OCI-LY7 (cell line): Measurements from ENCODE around the gene FRMD1. TPM values are rescaled to one million over a fixed set of nuclear protein-coding genes. Genes with fewer than 3 reads are reported as not detected.

Experiments used
- BruUV-seq: library from RNA; stranded (reverse); fragments of 400-500 nt; replicated peaks from 2 replicates; lab custom pipeline; 2021; lab: Mats Ljungman, UMichigan
- CTCF ChIA-PET: fragments of 300-600 bp; sonication (Branson Sonifier 250); formaldehyde crosslinking; loops from one replicate; lab custom pipeline; 2022; ENCODE audit warnings: antibody characterized with exemption; ENCODE audit not compliant: unreplicated experiment; lab: Charles Lee
- POLR2A ChIA-PET: fragments of 300-600 bp; sonication (Branson Sonifier 250); formaldehyde crosslinking; loops from one replicate; lab custom pipeline; 2022; ENCODE audit warnings: antibody characterized with exemption; lab: Charles Lee
- DNase-seq: peaks from one replicate; pipeline ENCODE4 v3.0.0-alpha.2; 2015; ENCODE audit warnings: low spot score
- H2AFZ ChIP-seq: fragments of 200-600 bp; sonication (generic), shearing (Covaris generic); 2 replicates; pipeline ENCODE4 v1.6.1; 2014; ENCODE audit warnings: mild to moderate bottlenecking, antibody characterized with exemption, low read length, moderate library complexity
- H3K27ac ChIP-seq: fragments of 200-600 bp; sonication (generic); 2 replicates; pipeline ENCODE4 v1.5.1; 2014; ENCODE audit warnings: mixed run types, low read depth, mild to moderate bottlenecking, moderate library complexity, low read length, inconsistent platforms; ENCODE audit not compliant: poor library complexity, severe bottlenecking
- H3K36me3 ChIP-seq: fragments of 200-600 bp; sonication (generic); 2 replicates; pipeline ENCODE4 v1.6.1; 2014; ENCODE audit warnings: mild to moderate bottlenecking, antibody characterized with exemption, low read length, moderate library complexity, mixed read lengths; ENCODE audit not compliant: insufficient read depth
- H3K4me1 ChIP-seq: fragments of 200-600 bp; sonication (generic); 2 replicates; pipeline ENCODE4 v1.5.1; 2014; ENCODE audit warnings: mild to moderate bottlenecking, low read length; ENCODE audit not compliant: insufficient read depth, poor library complexity, severe bottlenecking
- H3K4me2 ChIP-seq: fragments of 200-600 bp; sonication (generic); 2 replicates; pipeline ENCODE4 v1.6.1; 2014; ENCODE audit warnings: mild to moderate bottlenecking, low read length
- H3K4me3 ChIP-seq: fragments of 200-600 bp; sonication (generic); 2 replicates; pipeline ENCODE4 v1.5.1; 2014; ENCODE audit warnings: mild to moderate bottlenecking, low read depth, low read length; ENCODE audit not compliant: poor library complexity, severe bottlenecking
- H3K79me2 ChIP-seq: fragments of 200-600 bp; sonication (generic); 2 replicates; pipeline ENCODE4 v1.6.1; 2016; ENCODE audit warnings: low read depth, mild to moderate bottlenecking, low read length, moderate library complexity, mixed read lengths; ENCODE audit not compliant: insufficient read depth
- H3K9me2 ChIP-seq: fragments of 200-600 bp; sonication (generic); 2 replicates; pipeline ENCODE4 v1.6.1; 2016; ENCODE audit warnings: mild to moderate bottlenecking, low read length, mixed read lengths; ENCODE audit not compliant: insufficient read depth
- H3K9me3 ChIP-seq: fragments of 200-600 bp; sonication (generic); 2 replicates; pipeline ENCODE4 v1.6.1; 2014; ENCODE audit warnings: mild to moderate bottlenecking, mixed run types, low read length, mixed read lengths
- H4K20me1 ChIP-seq: fragments of 200-600 bp; sonication (generic); 2 replicates; pipeline ENCODE4 v1.6.1; 2014; ENCODE audit warnings: mild to moderate bottlenecking, antibody characterized with exemption, low read length, moderate library complexity, mixed read lengths; ENCODE audit not compliant: insufficient read depth
- EZH2phosphoT487 ChIP-seq: fragments of 200-600 bp; sonication (generic); IDR thresholded peaks from 2 replicates; pipeline ENCODE4 v1.6.1; 2018; ENCODE audit warnings: low read depth, borderline replicate concordance, mild to moderate bottlenecking, mixed run types, antibody characterized with exemption, low read length, moderate library complexity, mixed read lengths
- intact Hi-C: fragments of 100-400 bp; cut with micrococcal nuclease; formaldehyde crosslinking; loops from one replicate; pipeline ENCODE4 v1.10.0; 2022; ENCODE audit not compliant: unreplicated experiment
- total RNA-seq, 2 experiments: library from RNA; depleted of rRNA in 1 of 2; stranded (reverse); fragments of >200 nt in 1 of 2; shearing (Covaris generic) in 1 of 2; gene quantifications; 2 replicates each; pipeline ENCODE4 v1.2.3, GENCODE V29; 2014 to 2022
- TF ChIP-seq, protein P1 (sequence below): fragments of 200-600 bp; sonication (generic); conservative IDR thresholded peaks from 2 replicates; pipeline ENCODE4 v1.5.1; 2014; ENCODE audit warnings: mild to moderate bottlenecking, antibody characterized with exemption, low read length, moderate library complexity, mixed read lengths

The FRMD1 gene
- total RNA-seq, 2 experiments from 2014 or later, result not detected

DNA sequence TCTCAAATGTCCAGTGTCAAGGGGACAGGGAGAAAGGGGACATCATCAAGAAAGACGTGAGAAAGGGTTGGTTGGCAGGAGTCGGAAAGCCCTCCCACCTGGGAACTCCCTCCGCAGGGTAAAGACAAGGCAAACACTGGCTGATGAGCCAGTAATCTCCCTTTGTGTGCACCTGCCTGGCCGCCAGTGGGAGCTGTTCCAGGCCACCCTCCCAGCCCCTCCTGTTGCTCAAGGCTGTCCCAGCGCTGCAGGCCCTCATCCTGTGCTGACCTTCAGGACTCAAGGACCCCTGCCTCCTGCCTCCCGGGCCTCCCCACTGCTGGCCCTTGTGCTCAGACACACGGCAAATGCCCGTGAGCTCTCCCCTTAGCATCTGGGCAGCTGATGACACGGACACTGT is 7.4 kb downstream of the FRMD1 start:
- Histone ChIP-seq H4K20me1 (no peaks in the 10 kb centered on the region), H3K79me2 (no peaks in the 10 kb centered on the region), H3K36me3 (no peaks in the 10 kb centered on the region), H3K4me1 (no peaks in the 10 kb centered on the region), H2AFZ (no peak overlapping the region), H3K9me2 (no peaks in the 10 kb centered on the region), H3K27ac (no peak overlapping the region), H3K4me3 (no peak overlapping the region), H3K4me2 (no peak overlapping the region), H3K9me3 (no peaks in the 10 kb centered on the region)
- ChIA-PET POLR2A (no interaction called here), CTCF (no interaction called here)
- intact Hi-C loops, result no loop called here
- no peak for DNase-seq
- no TSS peak for BruUV-seq
- no peak for TF ChIP-seq EZH2phosphoT487
- TF ChIP-seq, protein P1, sequence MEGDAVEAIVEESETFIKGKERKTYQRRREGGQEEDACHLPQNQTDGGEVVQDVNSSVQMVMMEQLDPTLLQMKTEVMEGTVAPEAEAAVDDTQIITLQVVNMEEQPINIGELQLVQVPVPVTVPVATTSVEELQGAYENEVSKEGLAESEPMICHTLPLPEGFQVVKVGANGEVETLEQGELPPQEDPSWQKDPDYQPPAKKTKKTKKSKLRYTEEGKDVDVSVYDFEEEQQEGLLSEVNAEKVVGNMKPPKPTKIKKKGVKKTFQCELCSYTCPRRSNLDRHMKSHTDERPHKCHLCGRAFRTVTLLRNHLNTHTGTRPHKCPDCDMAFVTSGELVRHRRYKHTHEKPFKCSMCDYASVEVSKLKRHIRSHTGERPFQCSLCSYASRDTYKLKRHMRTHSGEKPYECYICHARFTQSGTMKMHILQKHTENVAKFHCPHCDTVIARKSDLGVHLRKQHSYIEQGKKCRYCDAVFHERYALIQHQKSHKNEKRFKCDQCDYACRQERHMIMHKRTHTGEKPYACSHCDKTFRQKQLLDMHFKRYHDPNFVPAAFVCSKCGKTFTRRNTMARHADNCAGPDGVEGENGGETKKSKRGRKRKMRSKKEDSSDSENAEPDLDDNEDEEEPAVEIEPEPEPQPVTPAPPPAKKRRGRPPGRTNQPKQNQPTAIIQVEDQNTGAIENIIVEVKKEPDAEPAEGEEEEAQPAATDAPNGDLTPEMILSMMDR, result no peak

DNA sequence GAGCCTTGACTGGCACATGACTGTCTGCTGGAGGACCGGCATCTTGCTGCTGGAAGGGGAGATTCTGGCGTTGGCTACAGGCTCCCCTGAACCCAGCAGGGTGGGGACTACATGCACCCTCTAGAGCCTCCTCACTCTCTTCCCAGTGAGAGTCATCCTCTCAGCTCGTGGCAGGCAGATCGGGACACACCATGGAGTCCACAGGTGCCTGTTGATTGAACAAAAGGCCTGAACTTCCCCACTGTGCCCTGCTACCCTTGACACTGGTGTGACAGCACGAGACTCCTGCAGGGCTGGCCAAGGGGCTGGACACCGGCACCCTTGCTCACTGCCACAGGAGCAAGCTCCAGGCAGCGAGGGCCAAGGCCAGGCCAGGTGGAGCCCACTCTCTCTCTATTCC is 8.2 kb downstream of the FRMD1 start:
- TF ChIP-seq, protein P1, result no peak
- no peak for TF ChIP-seq EZH2phosphoT487
- Histone ChIP-seq H3K27ac (no peak overlapping the region), H3K4me3 (no peak overlapping the region), H3K9me3 (no peaks in the 10 kb centered on the region), H4K20me1 (no peaks in the 10 kb centered on the region), H3K36me3 (no peaks in the 10 kb centered on the region), H2AFZ (no peak overlapping the region), H3K9me2 (no peaks in the 10 kb centered on the region), H3K79me2 (no peaks in the 10 kb centered on the region), H3K4me1 (no peaks in the 10 kb centered on the region), H3K4me2 (no peak overlapping the region)
- POLR2A ChIA-PET, result no interaction called here
- CTCF ChIA-PET, result no interaction called here
- intact Hi-C loops, result no loop called here
- DNase-seq, result no peak
- no TSS peak for BruUV-seq

DNA sequence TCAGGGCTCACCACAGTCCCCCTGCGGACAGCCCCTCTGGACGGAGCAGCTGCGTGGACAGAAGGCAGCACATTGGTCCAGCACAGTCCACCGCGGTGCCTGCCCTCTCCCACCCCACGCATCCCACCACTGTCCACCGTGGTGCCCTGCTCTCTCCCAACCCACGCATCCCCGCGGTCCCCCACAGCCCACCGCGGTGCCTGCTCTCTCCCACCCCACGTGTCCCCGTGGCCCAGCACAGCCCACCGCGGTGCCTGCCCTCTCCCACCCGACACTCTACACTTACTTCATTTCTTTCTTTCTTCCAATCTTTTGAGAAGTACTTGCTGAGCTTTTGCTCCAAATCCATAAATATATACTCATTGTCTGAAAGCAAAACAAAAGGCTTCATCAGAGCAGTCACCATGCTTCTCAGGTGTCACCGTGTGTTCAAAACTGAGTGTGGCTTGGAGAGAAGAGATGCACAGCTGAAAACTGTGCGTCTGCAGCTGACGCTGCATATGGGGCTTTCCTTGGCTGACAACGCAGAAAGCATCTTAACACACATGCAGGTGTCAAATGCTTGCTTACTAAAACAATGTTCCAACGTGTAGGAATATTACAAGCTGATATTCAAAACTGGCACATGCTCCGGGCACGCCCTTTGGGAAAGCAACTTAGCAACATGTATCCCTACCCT is 11.8 kb downstream of the FRMD1 start:
- Histone ChIP-seq H3K4me3 (no peak overlapping the region), H3K27ac (no peak overlapping the region), H3K79me2 (no peaks in the 10 kb centered on the region), H4K20me1 (no peaks in the 10 kb centered on the region), H3K36me3 (no peaks in the 10 kb centered on the region), H2AFZ (no peak overlapping the region), H3K4me2 (no peak overlapping the region), H3K9me3 (no peaks in the 10 kb centered on the region), H3K4me1 (no peaks in the 10 kb centered on the region), H3K9me2 (no peaks in the 10 kb centered on the region)
- POLR2A ChIA-PET, result no interaction called here
- CTCF ChIA-PET, result no interaction called here
- no peak for DNase-seq
- no TSS peak for BruUV-seq
- intact Hi-C loops, result no loop called here
- no peak for TF ChIP-seq EZH2phosphoT487
